Measurements from ENCODE around the gene RAB27B.

The RAB27B gene

GRCh38 chr18:54906331-54907185, 78.3 kb downstream of the RAB27B start:
- no peak for DNase-seq (ENCODE audit: low read depth)
- no peak for TF ChIP-seq CTCF (IDR thresholded peaks at IDR 0.05; ENCODE audit: insufficient read depth, low read depth, low read length, missing control alignments)
- H3K4me3 ChIP-seq (ENCODE audit: low read length), result no peak overlapping the region

- no peak overlapping the region for H3K4me3 ChIP-seq (ENCODE audit: low read length)
Measured at GRCh38 chr18:54909538-54909937, 81.3 kb downstream of the RAB27B start.

GRCh38 chr18:54910161-54910919, 82.1 kb downstream of the RAB27B start:
- TF ChIP-seq CTCF (IDR thresholded peaks at IDR 0.05; ENCODE audit: insufficient read depth, low read depth, low read length, missing control alignments), result no peak
- no peak overlapping the region for H3K4me3 ChIP-seq (ENCODE audit: low read length)
- DNase-seq (ENCODE audit: low read depth), result no peak

More at GRCh38 chr18:54909538-54909937, 81.3 kb downstream of the RAB27B start:
- TF ChIP-seq CTCF (IDR thresholded peaks at IDR 0.05; ENCODE audit: insufficient read depth, low read depth, low read length, missing control alignments), result no peak
- DNase-seq (ENCODE audit: low read depth), result no peak

GRCh38 chr18:54911551-54911950, 83.3 kb downstream of the RAB27B start:
- no peak overlapping the region for H3K4me3 ChIP-seq (ENCODE audit: low read length)
- no peak for TF ChIP-seq CTCF (IDR thresholded peaks at IDR 0.05; ENCODE audit: insufficient read depth, low read depth, low read length, missing control alignments)
- no peak for DNase-seq (ENCODE audit: low read depth)

GRCh38 chr18:54914816-54915215, 86.5 kb downstream of the RAB27B start:
- TF ChIP-seq CTCF (IDR thresholded peaks at IDR 0.05; ENCODE audit: insufficient read depth, low read depth, low read length, missing control alignments), result no peak
- DNase-seq (ENCODE audit: low read depth), result no peak
- no peak overlapping the region for H3K4me3 ChIP-seq (ENCODE audit: low read length)

GRCh38 chr18:54916507-54916906, 88.2 kb downstream of the RAB27B start:
- no peak for TF ChIP-seq CTCF (IDR thresholded peaks at IDR 0.05; ENCODE audit: insufficient read depth, low read depth, low read length, missing control alignments)
- no peak for DNase-seq (ENCODE audit: low read depth)
- no peak overlapping the region for H3K4me3 ChIP-seq (ENCODE audit: low read length)
